Measurements from ENCODE around the gene GLUD1.
"Not testable (repeated sequence)": the region's sequence is repeated elsewhere in the genome, so short reads cannot be mapped to it uniquely, and the experiment has no call there.

Gene GLUD1

DNA sequence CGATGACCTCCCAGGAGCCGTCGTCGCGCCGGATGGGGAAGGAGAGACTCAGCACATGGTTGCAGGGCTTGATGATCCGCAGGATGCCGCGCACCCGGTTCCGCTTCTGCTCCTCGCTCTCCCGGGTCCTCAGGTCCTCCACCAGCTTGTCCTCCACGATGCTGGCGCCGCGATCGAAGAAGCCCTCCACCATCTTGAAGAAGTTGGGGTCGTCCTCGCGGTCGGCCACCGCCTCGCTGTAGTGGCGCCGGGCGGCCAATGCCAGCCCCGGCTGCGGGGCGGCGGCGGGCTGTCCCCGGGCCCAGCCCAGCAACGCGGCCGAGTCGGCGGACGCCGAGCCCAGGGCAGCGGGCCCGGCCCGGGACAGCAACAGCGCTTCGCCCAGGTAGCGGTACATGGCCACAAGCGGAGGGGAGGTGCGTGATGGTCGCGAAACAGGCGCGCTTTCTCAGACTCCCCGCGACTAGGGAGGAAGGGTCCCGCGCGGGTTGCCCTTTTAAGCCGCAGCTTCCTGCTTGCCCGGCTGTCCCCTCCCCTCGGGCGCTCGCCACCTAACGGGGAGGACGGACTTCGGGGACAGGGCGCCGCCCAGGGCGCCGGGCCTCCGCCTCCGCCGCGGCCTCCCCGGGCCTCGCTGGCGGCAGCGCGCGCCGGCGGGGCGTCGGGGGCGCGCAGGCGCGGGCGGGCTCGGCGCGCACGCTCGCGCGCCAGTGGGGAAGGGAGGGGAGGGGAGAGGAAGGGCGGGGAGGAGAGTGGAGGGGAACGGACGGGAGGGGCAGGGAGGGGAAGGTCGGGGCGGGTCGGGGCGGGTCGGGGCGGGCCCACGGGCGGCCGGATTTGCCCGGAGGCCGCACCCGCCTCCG, at the start of gene GLUD1, which contains the start of gene SHLD2:
Gene GLUD1, minus strand, starts transcription at position 471 of the 863 bp plus-strand sequence. Its CDS starts 74 bp downstream, at position 397.
Gene SHLD2, plus strand, starts transcription at position 834 of the 863 bp plus-strand sequence. CDS start 56,149 bp downstream, outside the sequence.
- Histone ChIP-seq H3K27me3 (ENCODE audit: control insufficient read depth, insufficient read depth, low read length) (no peaks in the 10 kb centered on the region), H3K4me2 (ENCODE audit: low read length) (peak within 1 kb of the TSS; percentile 79), H3K79me2 (peaks cover 10% of the 10 kb centered on the region), H3K9me3 (ENCODE audit: control insufficient read depth, low read length) (no peaks in the 10 kb centered on the region), H3K36me3 (ENCODE audit: control insufficient read depth, insufficient read depth, low read length) (no peaks in the 10 kb centered on the region), H3K4me1 (no peaks in the 10 kb centered on the region), H3K27ac (peak within 1 kb of the TSS; percentile 84), H3K9ac (peak within 1 kb of the TSS; percentile 35), H2AFZ (peak within 1 kb of the TSS; percentile 96), H3K4me3 (ENCODE audit: low read depth, low read length) (peak within 1 kb of the TSS; percentile 60)
- TF ChIP-seq CTCF (IDR thresholded peaks at IDR 0.05): no peak

GRCh38 chr10:87143109-87143418, 48.4 kb upstream of the GLUD1 start:
- not testable (repeated sequence) for H3K27ac ChIP-seq; H3K4me2 ChIP-seq (ENCODE audit: low read length); H3K4me1 ChIP-seq; H2AFZ ChIP-seq; H3K79me2 ChIP-seq; H3K9me3 ChIP-seq (ENCODE audit: control insufficient read depth, low read length); H3K9ac ChIP-seq; H3K36me3 ChIP-seq (ENCODE audit: control insufficient read depth, insufficient read depth, low read length); H3K27me3 ChIP-seq (ENCODE audit: control insufficient read depth, insufficient read depth, low read length); H3K4me3 ChIP-seq (ENCODE audit: low read depth, low read length)

GRCh38 chr10:87142230-87143108, 47.8 kb upstream of the GLUD1 start:
- not testable (repeated sequence) for H3K4me3 ChIP-seq (ENCODE audit: low read depth, low read length); H3K4me1 ChIP-seq; H3K36me3 ChIP-seq (ENCODE audit: control insufficient read depth, insufficient read depth, low read length); H3K27me3 ChIP-seq (ENCODE audit: control insufficient read depth, insufficient read depth, low read length); H2AFZ ChIP-seq; H3K9me3 ChIP-seq (ENCODE audit: control insufficient read depth, low read length); H3K79me2 ChIP-seq; H3K9ac ChIP-seq; H3K4me2 ChIP-seq (ENCODE audit: low read length); H3K27ac ChIP-seq

DNA sequence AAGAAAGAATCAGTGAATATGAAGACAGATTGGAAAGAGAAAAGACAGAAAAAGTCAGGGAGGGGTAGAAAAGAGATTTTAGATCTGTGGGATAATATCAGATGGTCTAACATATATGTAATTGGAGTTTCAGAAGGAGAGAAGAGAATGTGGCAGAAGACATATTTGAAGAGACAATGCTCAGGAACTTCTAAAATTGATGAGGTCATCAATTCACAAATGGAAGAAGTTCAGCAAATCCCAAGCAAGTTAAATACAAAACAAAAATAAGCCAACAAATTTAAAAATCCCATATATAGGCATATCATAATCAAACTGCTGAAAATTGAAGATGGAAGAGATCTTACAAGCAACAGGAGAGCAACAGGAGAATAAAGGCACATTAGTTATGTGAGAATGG, 42.8 kb upstream of the GLUD1 start:
- not testable (repeated sequence) for H3K36me3 ChIP-seq (ENCODE audit: control insufficient read depth, insufficient read depth, low read length); H3K4me1 ChIP-seq; H3K9me3 ChIP-seq (ENCODE audit: control insufficient read depth, low read length); H3K4me2 ChIP-seq (ENCODE audit: low read length); H3K79me2 ChIP-seq; H3K4me3 ChIP-seq (ENCODE audit: low read depth, low read length); H3K27me3 ChIP-seq (ENCODE audit: control insufficient read depth, insufficient read depth, low read length); H3K9ac ChIP-seq; H2AFZ ChIP-seq; H3K27ac ChIP-seq

DNA sequence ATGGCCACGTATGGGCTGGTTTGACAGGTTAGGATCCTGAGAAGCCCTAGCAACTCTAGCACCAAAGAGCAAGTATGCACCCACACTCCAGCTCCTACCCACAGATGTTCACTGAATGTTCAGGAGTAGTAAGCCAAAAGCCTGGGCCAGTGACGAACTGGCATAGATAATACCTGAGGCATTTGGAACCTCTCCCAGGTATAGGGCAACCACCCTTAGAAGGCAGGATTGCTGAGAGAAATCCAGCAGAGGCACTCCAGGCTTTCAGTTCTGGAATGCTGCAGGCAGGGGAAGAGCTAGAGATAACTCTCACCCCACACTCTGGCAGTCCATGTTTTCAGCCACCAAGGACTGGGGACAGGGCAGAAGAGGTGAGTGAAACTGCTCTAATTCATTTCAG, 39.8 kb upstream of the GLUD1 start:
- not testable (repeated sequence) for H3K4me1 ChIP-seq; H3K27me3 ChIP-seq (ENCODE audit: control insufficient read depth, insufficient read depth, low read length); H3K79me2 ChIP-seq; H2AFZ ChIP-seq; H3K9me3 ChIP-seq (ENCODE audit: control insufficient read depth, low read length); H3K4me3 ChIP-seq (ENCODE audit: low read depth, low read length); H3K27ac ChIP-seq; H3K36me3 ChIP-seq (ENCODE audit: control insufficient read depth, insufficient read depth, low read length); H3K4me2 ChIP-seq (ENCODE audit: low read length); H3K9ac ChIP-seq

- not testable (repeated sequence) for H3K36me3 ChIP-seq (ENCODE audit: control insufficient read depth, insufficient read depth, low read length); H3K9ac ChIP-seq; H3K79me2 ChIP-seq; H3K4me1 ChIP-seq; H3K9me3 ChIP-seq (ENCODE audit: control insufficient read depth, low read length); H3K4me3 ChIP-seq (ENCODE audit: low read depth, low read length); H2AFZ ChIP-seq; H3K27me3 ChIP-seq (ENCODE audit: control insufficient read depth, insufficient read depth, low read length); H3K27ac ChIP-seq; H3K4me2 ChIP-seq (ENCODE audit: low read length)
Measured at GRCh38 chr10:87133936-87134335, 39.3 kb upstream of the GLUD1 start.

- not testable (repeated sequence) for H3K9me3 ChIP-seq (ENCODE audit: control insufficient read depth, low read length); H3K36me3 ChIP-seq (ENCODE audit: control insufficient read depth, insufficient read depth, low read length); H3K4me2 ChIP-seq (ENCODE audit: low read length); H2AFZ ChIP-seq; H3K9ac ChIP-seq; H3K27ac ChIP-seq; H3K4me3 ChIP-seq (ENCODE audit: low read depth, low read length); H3K27me3 ChIP-seq (ENCODE audit: control insufficient read depth, insufficient read depth, low read length); H3K4me1 ChIP-seq; H3K79me2 ChIP-seq
Measured at GRCh38 chr10:87132176-87132575, 37.5 kb upstream of the GLUD1 start.

- not testable (repeated sequence) for H2AFZ ChIP-seq; H3K79me2 ChIP-seq; H3K4me1 ChIP-seq; H3K36me3 ChIP-seq (ENCODE audit: control insufficient read depth, insufficient read depth, low read length); H3K4me3 ChIP-seq (ENCODE audit: low read depth, low read length); H3K27me3 ChIP-seq (ENCODE audit: control insufficient read depth, insufficient read depth, low read length); H3K4me2 ChIP-seq (ENCODE audit: low read length); H3K27ac ChIP-seq; H3K9ac ChIP-seq; H3K9me3 ChIP-seq (ENCODE audit: control insufficient read depth, low read length)
Measured at GRCh38 chr10:87127607-87128156, 33.0 kb upstream of the GLUD1 start.

- not testable (repeated sequence) for H3K27ac ChIP-seq; H3K27me3 ChIP-seq (ENCODE audit: control insufficient read depth, insufficient read depth, low read length); H3K9me3 ChIP-seq (ENCODE audit: control insufficient read depth, low read length); H3K4me3 ChIP-seq (ENCODE audit: low read depth, low read length); H3K4me1 ChIP-seq; H3K36me3 ChIP-seq (ENCODE audit: control insufficient read depth, insufficient read depth, low read length); H3K9ac ChIP-seq; H3K4me2 ChIP-seq (ENCODE audit: low read length); H3K79me2 ChIP-seq; H2AFZ ChIP-seq
Measured at GRCh38 chr10:87127048-87127447, 32.4 kb upstream of the GLUD1 start.

DNA sequence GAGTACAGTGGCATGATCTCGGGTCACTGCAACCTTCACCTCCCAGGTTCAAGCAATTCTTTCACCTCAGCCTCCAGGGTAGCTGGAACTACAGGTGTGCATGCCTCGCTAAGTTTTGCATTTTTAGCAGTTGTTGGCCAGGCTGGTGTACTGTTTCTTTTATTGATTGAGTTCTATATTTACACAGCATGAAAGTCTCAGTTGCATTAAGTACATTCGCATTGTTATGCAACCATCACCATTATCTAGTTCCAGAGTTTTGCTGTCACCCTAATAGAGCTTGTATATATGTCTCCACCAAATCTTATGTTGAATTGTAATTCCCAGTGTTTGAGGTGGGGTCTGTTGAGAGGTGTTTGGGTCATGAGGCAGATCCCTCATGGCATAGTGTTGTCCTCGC, 28.7 kb upstream of the GLUD1 start:
- not testable (repeated sequence) for H3K4me1 ChIP-seq; H3K79me2 ChIP-seq; H2AFZ ChIP-seq; H3K27me3 ChIP-seq (ENCODE audit: control insufficient read depth, insufficient read depth, low read length); H3K4me2 ChIP-seq (ENCODE audit: low read length); H3K36me3 ChIP-seq (ENCODE audit: control insufficient read depth, insufficient read depth, low read length); H3K27ac ChIP-seq; H3K4me3 ChIP-seq (ENCODE audit: low read depth, low read length); H3K9me3 ChIP-seq (ENCODE audit: control insufficient read depth, low read length); H3K9ac ChIP-seq
